IPS-18c (cell line): ENCODE data around the gene UBASH3A.

ENCODE experiments used
- H3K4me3 ChIP-seq: 2 replicates; pipeline ENCODE4 v1.7.0; 2013; ENCODE audit warnings: low read depth, mild to moderate bottlenecking, low read length, moderate library complexity; ENCODE audit not compliant: insufficient read depth
- H3K9me3 ChIP-seq: one replicate; pipeline ENCODE4 v1.6.1; 2013; ENCODE audit warnings: mild to moderate bottlenecking, low read length, moderate library complexity; ENCODE audit not compliant: control insufficient read depth, insufficient read depth

The UBASH3A gene

DNA sequence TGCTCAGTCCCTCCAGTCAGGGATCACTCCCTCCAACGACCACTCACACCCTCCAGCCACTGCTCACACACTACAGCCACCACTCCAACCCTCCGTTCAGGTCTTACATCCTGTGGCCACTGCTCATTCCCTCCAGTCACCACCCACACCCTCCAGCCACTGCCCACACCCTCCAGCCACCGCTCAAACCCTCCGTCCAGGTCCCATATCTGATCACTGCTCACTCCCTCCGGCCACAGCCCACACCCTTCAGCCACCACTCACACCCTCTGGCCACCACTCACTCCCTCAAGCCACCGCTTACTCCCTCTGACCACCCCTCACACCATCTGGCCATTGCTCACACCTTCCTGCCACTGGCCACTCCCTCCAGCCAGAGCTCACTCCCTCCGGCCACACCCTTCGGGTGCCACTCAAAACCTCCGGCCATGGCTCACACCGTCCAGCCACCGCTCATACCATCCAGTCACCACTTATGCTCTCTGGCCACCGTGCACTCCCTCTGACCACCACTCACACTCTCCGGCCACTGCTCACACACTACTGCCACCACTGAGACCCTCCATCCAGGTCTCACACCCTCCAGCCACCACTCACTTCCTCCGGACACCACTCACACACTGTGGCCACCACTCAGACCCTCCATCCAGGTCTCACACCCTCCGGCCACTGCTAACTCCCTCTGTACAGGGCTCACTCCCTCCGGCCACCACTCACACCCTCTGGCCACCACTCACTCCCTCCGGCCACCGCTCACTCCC is 32.6 kb upstream of the UBASH3A start:
- H3K9me3 ChIP-seq, result peaks cover 2% of the 10 kb centered on the region
- no peak overlapping the region for H3K4me3 ChIP-seq

DNA sequence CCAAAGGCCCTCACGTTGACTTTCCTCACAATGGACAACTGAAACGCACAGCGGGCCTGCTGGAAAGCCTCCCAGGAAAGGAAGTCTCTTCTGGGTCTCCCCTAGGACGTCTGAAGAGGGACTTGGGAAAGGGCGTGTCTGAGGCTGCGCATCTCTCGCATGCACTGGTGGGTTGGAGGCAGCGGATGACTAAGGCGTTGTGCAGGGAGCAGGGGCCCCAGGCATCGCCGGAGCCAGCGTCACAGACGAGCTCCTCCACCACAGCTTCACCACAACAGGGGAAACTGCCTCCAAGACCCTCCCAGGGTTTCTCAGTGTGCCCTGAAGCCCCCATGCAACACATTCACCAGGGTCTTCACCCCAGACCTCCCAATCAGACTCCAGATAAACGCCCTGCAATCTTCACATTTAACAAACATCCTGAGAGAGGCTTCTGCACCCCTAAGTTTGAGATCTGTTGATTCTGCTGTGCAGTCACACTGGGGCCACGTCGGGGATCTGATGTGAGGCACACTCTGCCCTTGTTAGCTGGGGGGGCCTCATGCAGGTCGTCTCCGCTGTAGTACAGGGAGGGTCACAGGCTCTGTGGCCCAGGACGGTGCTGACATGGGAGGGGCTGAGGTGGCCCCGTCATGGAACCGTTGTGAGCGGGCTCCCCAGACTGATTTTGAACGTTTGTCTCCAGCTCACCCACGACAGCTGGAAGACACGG is 30.4 kb upstream of the UBASH3A start:
- H3K9me3 ChIP-seq, result peaks cover 2% of the 10 kb centered on the region

DNA sequence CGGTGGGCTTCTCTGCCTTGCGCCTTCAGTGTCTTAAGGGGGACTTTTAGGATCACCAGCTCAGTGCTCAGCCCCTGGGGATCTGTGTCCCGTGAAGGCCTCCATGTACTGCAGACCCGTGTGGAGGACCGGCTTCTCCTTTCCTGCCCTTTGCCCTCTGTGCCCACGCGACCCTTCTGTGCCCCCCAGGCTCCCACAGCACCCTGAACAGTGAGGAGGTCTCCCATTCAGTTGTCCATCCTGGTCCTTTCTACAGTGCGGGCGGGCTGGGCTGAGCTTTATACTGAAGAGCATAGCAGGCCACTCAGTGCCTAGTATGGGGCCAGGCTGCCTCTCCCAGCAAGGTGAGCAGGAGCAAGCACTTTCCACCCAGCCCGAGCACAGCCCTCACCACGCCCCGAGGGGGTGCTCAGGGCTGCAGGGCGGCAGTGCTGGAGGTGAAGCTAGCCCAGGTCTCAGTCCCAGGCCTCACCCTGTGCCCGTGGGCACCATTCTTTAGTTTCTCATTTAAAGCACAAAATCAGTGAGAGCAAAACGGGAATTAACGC is 29.7 kb upstream of the UBASH3A start:
- no peak overlapping the region for H3K4me3 ChIP-seq
- peaks cover 2% of the 10 kb centered on the region for H3K9me3 ChIP-seq

More for the DNA sequence above, 30.4 kb upstream of the UBASH3A start:
- no peak overlapping the region for H3K4me3 ChIP-seq

DNA sequence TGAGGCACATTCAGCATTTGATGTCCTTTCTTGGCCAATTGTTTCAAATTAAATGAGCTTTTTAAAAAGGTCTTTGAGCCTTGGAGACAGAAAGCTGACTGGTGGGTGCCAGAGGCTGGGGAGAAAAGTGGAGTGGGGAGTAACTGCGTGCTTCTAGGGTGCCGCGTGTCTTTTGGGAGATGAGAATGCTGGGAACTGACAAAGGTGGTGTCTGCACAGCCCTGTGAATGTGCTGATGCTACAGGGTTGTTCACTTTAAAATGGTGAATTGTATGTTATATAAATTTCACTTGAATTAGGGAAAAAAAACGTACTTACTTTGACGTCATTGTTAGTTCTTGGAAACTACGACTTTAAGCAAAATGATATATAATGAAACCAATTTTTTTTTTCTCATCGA is 29.2 kb upstream of the UBASH3A start:
- Histone ChIP-seq H3K4me3 (no peak overlapping the region), H3K9me3 (peaks cover 2% of the 10 kb centered on the region)

DNA sequence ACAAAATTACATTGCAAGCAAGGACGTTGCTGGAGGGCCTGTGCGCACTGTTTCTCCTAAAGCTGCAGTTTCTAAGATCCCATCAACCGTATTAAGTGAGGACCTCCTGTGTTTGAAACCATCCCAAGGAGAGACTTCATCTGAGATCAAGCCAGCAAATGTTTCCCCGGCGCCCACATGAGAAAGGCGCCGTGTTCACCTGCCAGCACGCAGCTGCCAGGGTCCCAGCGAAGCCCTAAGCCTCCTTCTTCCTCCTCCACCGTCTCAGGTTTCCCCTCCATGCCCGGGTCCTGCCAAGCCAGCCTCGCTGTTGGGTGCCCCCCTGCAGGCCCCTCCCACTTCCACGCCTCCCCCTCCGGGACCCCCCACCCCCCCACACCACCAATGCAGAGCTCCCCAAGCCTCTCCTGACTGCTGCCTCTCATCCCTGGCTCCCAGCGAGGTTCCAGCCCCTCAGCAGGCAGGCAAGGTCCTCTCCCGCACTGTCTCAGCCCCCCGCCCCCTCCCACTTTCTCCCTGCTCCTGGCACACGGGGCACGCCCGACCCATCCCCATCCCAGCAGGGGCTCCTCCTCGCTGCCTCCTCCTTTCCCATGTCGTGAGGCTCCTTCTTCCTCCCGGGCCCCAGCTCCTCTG is 28.7 kb upstream of the UBASH3A start:
- Histone ChIP-seq H3K9me3 (peaks cover 2% of the 10 kb centered on the region), H3K4me3 (no peak overlapping the region)

DNA sequence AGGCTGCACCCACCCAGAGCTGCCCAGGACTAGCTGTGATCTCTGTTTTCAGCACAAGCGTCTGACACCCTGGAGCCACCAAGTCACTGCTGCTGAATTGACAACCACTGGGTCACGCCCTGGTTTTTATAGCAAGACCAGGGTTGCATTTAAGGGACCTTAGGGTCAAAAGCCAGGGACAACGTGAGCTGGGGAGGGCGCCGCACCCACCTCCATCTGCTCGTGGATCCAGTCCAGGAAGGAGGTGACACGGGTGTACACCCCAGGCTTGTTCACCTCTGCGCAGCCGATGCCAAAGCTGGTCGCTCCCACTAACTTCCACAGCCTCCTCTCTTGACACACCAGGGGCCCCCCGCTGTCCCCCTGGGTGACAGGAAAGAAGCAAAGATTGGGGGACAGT is 28.2 kb upstream of the UBASH3A start:
- no peak overlapping the region for H3K4me3 ChIP-seq
- peaks cover 2% of the 10 kb centered on the region for H3K9me3 ChIP-seq

DNA sequence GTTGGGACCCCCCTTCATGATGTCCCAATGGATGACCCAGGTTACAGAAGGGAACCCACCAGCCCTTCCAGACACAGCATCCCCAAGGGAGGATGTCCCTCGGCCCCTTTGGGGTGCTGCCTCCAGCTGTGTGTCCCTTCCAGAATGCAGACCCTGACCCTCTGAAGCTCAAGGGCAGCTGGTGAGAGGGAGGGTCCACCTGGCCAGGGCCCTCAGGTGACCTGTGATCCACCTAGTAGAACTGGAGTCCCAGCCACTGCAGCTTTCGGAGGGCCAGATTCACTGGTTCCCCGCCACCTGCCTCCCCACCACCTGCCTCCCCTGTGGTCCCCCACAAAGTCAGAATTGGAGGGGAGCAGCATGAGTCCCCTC is 27.8 kb upstream of the UBASH3A start:
- no peak overlapping the region for H3K4me3 ChIP-seq
- H3K9me3 ChIP-seq, result peaks cover 2% of the 10 kb centered on the region

DNA sequence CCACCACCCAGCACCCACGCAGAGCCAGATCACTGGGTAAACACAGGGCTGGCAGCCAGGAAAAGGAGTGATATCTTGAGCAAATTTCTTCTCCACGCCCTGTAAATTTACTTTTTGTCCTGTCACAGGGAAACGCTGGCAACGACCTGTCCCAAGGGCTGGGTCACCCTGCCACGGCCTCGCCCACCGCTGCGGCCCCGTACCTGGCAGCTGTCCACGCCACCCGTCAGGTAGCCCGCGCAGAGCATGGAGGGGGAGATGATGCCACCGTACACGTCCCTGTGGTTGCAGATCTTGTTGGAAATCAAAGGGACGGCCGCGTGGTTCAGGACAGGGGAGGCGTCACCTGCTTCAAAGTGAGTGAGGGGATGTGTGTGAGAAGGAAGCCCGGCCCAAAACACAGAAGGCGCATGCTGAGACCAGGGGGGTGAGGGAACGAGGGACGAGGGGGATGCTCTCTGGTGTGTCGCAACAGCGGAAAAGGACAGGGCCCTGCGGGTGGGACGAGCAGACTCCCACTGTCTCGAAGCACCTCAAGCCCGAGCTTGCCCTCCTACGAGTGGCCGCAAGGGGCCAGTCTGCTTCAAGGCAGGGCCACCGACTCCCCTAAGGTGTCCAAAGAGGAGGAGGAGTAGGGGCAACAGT is 27.2 kb upstream of the UBASH3A start:
- Histone ChIP-seq H3K4me3 (no peak overlapping the region), H3K9me3 (peaks cover 2% of the 10 kb centered on the region)

DNA sequence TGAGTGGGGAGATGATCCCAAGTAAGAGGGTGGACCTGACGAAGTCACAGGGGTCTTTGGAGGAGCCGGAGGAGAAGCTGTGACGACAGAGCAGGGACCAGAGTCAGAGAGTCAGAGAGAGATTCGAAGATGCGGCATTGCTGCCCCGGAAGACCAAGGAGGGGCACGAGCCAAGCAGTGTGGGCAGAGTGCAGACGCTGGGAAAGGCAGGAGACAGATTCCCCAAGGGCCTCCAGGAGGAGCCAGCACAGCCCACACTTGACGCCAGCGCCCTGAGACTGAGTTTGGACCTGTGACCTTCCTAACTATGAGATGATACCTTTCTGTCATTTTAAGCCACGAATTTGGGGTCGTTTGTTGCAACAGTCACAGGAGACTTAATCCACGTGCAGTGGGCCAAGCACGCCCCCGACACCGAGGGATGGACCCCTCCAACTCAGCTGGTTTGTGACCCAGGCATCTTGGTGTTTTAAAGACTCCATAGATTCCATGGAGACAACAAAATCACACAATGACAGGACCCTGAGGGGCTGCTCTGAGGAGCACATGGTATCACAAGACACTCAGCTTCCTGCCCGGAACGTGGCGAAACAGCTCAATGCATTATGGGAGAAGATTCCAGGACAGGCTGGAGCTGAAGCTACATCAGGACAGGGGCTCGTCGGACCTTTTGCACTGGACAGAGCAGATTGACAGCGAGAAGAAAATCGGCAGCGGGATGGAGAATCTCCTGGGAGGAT is 26.3 kb upstream of the UBASH3A start:
- Histone ChIP-seq H3K4me3 (no peak overlapping the region), H3K9me3 (peaks cover 2% of the 10 kb centered on the region)

DNA sequence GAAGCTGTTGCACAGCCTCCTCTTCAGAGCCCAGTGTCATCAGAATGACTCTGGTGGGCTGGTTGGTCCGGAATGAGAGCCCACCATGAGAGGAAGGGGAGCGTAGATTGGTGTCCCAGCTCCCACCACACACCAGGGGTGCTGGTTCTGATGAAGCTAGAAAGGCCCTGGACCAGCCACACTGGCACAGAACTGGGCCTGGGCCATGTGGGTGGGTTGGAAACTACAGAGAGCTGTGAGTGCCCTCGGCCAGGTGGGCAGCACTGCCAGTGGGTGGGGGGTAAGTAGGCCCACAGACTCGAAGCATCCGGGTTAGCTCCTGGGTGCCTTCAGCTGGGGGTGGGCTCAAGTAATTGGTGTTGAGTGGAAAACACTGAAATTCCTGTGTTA is 25.8 kb upstream of the UBASH3A start:
- Histone ChIP-seq H3K4me3 (no peak overlapping the region), H3K9me3 (peaks cover 2% of the 10 kb centered on the region)

DNA sequence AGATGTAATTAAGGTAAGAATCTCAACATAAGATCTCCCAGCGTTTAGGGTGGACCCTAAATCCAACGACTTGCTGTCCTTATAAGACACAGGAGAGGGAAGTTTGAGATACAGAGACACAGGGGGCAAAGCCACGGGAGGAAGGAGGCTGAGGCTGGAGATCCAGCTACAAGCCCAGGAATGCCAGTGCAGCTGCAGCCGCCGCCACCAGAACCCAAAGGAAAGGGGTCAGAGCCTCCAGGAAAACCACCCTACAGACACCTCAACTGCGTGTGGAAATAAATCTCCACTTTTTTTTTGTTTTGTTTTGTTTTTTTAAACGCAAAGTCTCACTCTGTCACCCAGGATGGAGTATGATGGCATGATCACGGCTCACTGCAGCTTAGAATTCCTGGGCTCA is 25.3 kb upstream of the UBASH3A start:
- Histone ChIP-seq H3K4me3 (no peak overlapping the region), H3K9me3 (peaks cover 2% of the 10 kb centered on the region)

DNA sequence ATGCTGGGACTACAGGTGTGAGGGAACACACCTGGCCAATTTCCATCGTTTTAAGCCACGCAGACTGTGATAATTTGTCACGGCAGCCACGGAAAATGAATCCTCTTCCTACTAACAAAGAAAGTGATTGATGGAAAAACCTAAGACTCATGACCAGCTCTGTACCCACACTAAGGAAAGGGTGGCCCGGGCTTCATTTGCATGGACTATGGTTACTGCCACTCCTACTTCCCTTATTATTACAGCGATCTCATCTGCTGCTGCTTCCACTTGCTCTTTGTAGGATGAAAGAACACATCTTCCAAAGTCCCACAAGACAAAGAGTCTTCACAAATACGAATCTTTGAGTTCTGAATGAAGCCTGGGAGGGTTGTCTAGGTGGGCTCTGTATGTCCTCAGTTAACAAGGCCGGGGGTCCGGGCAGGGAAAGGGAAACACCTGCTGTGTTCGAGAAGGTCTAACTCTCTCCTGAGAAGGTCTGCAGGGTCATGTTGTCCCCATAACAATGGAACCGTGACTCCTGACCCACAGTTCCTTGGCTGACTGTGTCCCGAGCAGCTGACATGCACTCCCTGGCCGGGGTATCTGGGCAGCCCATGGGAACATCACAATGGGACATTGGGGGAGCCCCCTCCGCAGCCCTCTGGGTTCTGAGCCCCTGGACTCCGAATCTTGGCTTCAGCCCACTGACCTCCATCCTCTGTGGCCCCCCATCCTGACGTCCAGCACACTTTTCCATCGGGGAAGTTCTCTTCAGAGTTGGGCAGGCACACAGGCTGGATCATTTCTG is 24.1 kb upstream of the UBASH3A start:
- H3K4me3 ChIP-seq, result no peak overlapping the region
- peaks cover 2% of the 10 kb centered on the region for H3K9me3 ChIP-seq

DNA sequence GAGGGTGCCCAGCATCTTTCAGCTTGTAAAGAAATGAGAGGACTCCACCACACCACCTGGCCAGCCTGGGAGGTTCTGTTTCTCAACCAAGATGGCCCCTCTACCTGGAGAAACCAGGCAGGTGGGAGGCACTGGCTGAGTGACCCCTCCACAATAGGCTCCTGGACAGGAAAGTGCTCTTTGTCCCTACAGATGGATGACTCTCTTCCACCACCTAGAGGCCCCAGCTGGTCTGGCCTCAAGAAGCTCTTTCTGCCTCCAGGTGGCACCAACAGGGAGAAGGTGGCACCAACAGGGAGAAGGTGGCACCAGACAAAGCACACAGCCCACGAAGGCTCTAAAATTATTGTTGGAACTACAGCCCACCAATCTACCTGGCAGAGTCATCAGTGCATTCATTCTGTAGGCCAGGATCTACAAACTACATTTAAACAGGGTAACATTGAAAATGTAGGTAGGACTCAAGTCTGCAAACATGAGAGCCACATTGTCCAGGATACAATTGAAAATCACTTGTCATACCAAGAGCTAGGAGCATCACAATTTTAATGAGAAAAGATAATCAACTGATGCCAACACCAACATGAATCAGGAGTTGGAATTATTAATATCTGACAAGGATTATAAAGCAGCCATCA is 22.2 kb upstream of the UBASH3A start:
- H3K4me3 ChIP-seq, result no peak overlapping the region
- H3K9me3 ChIP-seq, result no peaks in the 10 kb centered on the region

DNA sequence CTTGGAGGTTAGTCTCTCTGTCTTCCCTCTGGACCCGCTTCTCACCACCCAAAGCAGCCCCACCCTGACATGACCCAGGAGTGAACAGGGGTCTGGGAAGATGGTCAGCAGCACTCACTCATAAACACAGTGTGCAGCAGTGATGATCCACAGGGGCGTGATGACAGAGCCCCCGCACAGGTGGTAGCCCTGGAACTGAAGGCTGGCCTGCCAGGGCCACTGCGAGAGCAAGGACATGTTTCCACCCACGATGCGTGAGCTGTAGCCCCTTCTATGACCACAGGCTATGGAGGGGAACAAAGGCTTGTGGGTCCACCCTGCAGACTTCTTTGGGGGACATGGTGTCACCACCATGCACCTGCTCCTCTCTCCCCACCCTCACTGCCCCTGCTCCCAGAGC is 20.8 kb upstream of the UBASH3A start:
- H3K9me3 ChIP-seq, result no peaks in the 10 kb centered on the region

DNA sequence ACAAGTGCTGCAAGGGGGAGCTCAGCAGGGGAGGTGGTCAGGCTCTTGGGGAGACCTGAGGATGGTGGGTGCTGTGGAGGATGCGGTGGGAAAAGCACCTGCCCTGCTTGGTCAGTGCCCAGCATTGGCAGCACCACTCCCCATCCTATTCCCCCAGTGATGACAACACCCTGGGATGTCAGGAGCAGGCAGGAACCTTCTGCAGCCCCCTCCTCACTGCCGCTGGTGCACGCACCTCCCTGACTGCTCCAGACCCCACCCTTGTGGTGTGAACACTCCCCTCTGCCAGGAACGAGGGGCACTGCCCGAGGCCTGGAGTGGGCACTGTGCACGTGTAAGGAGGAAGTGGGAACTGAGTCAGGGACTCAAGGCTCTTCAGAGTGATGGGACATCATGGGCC is 20.4 kb upstream of the UBASH3A start:
- no peaks in the 10 kb centered on the region for H3K9me3 ChIP-seq

More for the DNA sequence above, 20.8 kb upstream of the UBASH3A start:
- H3K4me3 ChIP-seq, result no peak overlapping the region

More for the DNA sequence above, 20.4 kb upstream of the UBASH3A start:
- no peak overlapping the region for H3K4me3 ChIP-seq
